ENCODE data around the gene FXYD1.
"Not testable (repeated sequence)": the region's sequence is repeated elsewhere in the genome, so short reads cannot be mapped to it uniquely, and the experiment has no call there.

FXYD1 gene

DNA sequence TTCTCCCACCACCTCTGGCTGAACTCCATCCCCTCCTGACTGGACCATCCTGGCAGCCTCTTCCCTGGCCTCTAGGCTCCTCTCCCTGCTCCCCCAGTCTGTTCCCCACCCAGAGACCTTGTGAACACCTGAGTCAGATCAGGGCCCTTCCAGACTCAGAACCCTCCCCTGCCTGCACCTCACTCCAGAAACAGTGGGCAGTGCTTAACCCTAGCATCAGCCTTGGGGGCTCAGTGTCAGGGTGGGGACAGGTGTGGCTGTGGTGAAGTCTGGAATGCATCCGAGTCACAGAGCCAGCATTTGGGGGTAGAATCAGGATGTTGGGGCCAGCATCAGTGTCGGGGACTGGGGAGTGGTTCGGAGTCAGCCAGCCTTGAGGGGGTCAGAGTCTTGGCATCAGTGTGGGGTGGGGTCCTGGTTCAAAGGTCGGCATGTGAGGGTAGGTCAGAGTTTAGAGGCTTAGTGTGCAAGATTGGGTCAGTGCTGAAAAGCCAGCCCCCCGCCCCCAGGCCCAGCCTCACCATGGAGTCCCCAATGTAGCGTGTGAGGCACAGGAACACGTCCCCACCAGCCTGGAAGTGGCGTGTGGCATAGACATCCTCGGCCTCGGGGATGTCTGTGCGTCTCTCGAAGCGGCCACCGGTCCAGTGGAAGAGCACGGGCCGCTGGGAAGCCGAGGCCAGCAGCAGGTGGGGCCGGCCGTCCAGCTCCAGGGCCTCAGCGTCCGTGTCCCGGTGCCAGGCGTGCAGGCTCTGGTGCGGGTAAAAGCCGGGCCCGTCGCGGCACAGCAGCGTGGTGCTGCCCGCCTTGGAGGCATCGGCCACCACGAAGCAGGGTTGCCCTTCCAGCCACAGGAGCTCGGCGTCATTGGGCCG lies 12.6 kb upstream of the FXYD1 start:
- DNase-seq, result no peak

DNA sequence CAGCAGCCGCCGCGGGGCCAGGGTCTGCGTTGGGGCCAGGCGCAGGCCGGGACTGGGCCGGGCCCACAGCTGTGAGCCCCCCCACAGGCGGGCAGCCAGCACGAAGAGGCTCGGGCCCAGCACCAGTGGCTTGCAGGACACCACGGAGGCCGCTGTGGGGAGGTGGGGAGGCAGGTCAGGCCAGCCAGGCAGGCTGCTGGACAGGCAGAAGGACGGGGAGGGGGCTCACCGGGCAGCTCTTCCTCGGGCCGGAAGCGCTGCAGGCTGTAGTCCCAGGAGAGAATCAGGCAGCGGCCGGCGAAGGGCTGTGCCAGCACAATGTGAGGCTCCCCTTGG lies 12.0 kb upstream of the FXYD1 start:
- no peak for DNase-seq

DNA sequence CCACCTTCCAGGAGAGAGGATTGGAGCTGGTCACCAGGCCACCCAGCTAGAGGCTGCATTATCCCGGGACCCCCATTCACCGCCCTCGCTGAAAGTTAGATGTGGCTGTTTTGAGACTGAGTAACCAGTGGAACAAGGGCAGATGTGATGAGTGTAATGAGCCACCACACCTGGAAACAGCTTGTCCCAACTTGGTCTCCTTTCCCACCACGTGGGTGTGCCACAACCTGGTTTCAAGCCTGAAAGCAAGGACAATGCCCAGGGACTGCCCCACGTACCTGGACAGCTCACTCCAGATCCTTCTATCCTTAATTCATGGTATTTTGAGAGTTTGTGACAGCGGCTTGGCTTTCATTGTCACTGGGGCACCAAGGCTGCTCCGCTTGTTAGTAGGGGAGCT lies 10.8 kb upstream of the FXYD1 start:
- no peak for DNase-seq

DNA sequence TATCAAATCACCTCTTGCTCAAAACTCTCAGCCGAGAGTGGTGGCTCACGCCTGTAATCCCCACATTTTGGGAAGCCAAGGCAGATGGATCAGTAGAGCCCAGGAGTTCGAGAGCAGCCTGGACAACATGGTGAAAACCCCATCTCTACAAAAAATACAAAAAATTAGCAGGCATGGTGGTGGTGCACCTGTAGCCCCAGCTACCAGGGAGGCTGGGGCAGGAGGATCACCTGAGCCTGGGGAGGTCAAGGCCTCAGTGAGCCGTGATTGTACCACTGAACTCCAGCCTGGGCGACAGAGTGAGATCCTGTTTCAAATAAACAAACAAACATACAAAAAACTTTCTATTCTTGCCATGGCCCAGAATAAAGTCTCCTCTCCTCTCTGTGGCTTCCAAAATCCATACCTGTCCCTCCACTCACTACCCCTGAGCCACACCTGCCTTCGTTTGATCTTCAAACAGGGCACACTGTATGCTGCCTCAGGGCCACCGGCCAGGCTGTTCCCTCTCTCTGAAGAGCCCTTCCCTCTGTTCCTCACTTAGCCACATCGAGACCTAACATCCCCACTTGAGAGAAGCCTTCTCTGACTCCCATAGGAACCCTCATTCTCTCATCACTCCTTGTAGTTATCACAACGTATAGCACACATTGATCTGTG lies 10.1 kb upstream of the FXYD1 start:
- DNase-seq, result no peak

DNA sequence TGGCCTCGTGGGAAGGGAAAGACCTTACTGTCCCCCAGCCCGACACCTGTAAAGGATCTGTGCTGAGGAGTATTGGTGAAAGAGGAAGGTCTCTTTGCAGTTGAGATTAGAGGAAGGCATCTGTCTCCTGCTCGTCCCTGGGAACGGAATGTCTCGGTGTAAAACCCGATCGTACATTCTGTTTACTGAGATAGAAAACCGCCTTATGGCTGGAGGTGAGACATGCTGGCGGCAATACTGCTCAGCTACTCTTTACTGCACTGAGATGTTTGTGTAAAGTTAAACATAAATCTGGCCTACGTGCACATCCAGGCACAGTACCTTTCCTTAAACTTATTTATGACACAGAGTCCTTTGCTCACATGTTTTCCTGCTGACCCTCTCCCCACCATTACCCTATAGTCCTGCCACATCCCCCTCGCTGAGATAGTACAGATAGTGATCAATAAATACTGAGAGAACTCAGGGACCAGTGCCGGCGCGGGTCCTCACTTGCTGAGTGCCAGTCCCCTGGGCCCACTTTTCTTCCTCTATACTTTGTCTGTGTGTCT lies 8.8 kb upstream of the FXYD1 start:
- not testable (repeated sequence) for DNase-seq

DNA sequence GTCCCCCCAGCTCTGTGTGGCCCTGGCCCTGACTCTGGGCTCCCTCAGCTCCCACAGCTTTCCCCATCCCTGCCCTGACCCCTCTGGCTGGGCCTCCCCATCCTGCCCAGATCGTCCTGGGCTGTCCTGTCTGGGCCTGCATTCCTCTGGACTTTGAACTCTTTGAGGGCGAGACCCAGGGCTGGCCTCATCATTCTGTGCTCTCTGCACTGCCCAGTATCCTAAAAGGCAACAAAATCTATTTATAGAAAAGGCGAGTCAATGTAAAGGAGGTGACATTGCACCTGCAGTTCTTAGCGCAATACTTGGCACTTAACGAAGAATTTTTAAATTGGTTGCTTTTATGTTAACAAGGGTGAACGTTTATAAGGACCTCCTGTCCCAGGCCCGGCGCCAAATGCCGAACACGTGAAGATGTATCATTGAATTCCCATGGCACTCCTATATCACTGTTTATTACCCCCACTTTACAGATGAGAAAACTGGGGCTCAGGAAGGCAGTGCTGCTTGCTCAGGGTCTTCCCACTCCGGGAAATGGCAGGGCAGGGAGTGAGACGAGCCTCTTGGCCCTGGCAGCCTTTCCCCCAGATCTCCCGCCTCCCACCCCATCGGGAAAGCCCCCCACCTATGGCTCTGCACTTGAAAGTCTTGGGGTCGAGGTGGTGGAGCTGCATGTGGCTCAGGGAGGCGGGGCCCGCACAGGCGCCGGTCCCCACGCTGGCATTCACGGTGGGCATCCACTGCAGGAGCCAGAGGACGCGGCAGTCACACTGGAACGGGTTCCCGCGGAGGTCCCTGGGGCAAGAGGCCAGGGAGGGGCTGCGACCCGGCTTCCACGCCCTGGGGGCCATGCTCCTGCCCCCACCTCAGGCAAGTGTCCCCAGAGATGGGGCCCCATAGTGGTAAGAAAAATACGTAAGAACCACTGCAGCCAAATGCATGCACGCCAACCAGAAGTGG lies 7.6 kb upstream of the FXYD1 start:
- no peak for DNase-seq

DNA sequence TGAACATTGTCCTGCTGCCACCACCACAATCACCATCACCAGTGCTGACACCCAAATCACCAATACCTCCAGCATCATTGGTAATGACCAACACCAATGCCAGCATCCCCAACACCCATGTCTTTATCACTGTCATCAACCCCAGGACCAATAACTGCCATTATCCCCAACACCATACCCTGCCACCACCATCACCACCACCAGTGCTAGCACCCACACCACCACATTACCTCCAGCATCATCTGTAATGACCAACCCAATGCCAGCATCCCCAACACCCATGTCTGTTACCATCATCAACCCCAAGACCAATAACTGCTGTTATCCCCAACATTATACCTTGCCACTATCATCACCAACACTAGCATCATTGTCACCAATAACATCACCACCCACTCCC lies 6.4 kb upstream of the FXYD1 start:
- no peak for DNase-seq

DNA sequence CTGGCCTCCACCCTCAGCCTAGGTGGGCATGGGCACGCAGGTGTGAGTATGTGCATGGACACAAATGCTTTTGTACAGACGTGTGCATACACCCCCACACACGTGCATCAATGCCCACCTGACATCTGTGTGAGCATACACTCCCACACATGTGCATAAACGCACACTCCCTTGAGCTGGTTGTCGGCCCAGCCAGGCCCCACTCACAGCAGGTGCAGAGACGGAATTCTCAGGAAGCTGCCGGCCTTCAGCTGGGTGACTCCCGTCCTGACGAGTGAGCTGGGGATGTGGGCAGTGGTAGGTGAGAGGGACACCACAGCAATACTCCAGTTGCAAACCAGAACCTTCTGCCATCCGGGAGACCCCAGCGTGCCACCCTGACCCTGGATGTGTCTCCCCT lies 4.8 kb upstream of the FXYD1 start:
- no peak for DNase-seq

DNA sequence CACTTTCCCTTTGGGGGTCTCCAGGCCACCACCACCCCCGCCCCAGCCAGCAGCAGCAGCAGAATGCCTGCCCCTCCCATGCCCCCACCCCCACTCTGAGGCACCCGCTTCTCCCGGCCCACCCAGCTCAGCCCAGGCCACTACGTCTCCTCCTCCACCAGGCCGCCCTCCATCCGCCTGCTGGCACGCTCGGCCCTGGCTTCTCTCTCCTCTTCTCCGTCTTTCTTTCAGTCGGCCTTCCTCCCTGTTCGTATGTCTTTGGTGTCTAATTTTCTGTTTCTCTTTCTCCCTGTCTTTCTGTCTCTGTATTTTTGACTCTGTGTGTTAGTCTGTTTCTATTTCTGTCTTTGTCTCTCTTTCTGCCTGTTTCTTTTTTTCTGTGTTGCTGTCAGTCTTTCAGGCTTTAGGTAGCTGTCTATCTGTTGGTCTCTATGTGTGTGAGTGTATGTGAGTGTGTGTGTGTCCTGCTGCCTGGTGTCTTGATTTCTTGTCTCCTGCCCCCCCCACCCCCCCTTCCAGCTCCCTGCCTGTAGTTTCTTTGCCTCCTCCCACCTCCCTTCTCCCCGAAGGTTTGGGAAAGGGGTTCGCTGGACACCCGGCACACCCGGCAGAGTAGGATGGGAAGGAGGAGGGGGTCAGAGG lies 3.9 kb upstream of the FXYD1 start, which contains the start of gene LGI4:
Gene LGI4, minus strand, starts transcription at position 459 of the 642 bp plus-strand sequence. Its CDS starts 379 bp downstream, at position 80.
- DNase-seq, result no peak

DNA sequence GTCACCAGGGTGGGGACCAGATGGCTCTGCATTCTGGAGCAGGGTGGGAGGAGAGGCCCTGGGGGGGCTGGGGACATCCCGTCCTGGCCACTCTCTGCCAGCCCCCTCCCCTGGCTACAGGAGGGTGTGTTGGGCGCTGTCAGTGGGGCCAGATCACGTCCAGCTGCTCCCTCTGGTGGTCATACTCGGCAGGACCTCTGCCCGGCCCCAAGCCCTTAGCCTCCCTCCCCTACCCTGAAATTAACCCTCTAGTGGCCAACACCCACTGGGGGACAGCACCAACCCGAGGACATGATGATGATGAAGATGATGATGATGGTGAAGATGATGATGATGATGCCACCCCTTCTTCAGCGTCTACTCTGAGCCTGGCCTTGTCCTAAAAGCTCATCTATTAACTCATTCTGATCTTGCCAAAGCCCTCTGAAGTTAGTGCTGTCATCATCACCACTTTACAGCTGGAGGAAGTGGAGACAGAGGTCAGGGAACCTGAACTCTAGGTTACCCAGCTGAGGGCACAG lies 3.2 kb upstream of the FXYD1 start:
- peak; percentile 76 to 84 for DNase-seq

DNA sequence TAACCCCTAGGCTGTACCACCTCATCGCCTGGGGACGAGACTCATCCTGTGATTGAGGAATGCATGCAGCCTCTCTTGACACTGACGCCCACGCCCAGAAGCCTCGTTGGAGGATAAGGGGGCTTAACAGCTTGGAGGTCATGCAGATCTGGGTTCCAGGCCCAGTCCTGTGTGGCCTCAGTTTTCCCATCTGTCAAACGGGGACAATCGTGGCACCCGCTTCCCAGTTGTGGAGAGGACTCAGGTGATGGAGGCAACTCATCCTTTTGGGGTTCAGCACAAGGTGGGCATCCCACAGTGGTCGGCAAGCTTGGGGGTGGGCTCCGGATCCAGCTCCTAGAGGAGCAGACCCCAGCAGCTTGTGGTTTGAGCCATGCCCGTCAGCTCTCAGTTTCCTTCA lies 2.4 kb upstream of the FXYD1 start:
- DNase-seq, result no peak

DNA sequence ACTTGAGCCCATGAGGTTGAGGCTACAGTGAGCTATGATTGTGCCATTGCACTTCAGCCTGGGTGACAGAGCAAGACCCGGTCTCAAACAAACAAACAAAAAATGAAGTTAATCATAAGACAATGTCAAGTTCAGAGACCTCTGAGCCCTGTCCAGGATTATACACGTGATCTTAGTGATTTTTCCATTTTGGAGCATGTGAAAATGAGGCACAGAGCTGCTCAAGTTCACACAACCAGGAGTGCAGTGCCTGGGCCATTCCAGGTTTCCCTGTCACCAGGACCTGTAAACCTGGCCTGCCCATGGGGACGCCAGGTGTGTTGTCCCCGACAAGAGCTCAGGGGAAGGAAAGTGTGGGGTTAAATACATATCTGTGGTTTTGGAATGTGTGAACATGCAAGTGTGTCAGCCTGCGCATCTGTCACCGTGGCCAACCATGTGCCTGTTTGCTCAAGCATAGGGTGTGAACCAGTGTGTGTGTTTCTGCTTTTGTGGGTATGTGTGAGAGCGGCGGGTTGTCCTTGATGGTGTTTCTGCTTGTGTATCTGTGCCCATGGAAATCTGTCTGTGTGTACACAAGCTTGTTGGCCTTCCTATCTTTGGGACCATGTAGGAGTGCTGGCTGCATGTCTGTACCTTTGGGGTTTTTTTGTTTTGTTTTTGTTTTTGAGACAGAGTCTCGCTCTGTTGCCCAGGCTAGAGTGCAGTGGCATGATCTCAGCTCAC lies 1.5 kb upstream of the FXYD1 start:
- DNase-seq, result no peak

DNA sequence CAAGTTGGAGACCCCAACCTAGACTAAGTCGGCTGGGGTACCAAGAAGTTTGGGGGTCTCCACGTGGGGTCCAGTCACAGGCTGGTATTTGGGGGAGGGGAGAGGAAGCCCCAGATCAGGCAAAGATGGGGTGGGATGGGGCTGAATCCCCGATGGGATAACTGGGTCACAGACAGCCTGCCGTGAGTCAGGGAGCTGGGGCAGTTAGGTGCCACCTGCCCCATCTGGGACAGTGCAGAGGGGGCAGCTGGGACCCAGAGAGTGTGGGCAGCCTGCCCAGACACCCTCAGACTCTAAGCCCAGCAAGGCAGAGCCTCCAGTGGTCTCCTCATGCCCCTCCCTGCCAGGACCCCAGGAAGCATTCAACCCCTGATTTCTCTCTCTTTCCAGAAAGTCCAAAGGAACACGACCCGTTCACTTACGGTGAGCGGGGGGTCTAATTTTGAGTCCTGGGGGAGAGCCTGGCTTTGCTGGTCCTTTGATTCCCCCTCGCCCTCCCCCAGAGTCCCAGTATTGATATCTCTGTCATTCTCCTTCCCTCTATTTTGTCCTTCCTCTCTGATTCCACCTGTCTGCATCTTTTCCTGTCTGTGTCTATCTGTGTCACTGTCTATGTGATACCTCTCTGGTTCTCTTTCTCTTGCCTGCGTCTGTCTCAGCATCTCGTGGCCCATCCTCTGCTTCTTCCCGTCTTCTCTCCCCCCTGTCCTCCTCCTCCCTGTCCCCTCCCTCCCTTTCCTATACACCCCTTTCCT lies 1.8 kb downstream of the FXYD1 start:
- DNase-seq, result no peak

DNA sequence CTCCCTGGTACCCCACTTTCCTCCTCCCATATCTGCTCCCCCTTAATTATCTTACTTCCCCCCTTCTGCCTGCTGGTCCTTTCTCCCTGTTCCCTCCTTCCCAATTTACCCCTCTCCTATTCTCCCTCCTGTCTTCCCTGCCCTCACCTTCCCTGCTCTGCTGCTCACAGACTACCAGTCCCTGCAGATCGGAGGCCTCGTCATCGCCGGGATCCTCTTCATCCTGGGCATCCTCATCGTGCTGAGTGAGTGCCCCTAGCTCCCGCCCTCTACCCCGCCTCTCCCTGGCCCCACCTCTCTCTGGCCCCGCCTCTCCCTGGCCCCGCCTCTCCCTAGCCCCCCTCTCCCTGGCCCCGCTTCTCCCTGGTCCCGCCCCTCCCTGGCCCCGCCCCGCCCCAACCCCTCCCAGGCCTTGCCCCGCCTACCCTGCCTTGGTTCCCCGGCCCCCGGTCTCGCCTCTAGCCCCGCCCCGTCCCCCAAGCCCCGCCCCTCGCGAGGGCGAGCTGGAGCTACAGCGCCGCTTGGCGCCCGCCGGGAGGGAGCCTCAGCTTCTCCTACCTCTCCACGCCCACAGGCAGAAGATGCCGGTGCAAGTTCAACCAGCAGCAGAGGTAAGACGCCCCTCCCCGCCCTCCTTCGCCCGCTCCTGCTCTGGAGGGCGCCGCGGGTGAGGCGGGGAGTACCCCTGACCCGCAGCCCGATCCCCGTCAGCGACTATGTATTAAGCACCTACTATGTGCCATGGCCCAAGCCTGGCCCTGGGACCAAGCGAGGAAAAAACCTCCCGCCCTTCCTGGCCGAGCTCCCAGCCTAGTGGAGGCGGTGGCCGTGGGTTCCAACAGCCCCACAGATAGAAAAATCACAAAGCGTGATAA lies 2.6 kb downstream of the FXYD1 start:
- peak; percentile 98 to 99 for DNase-seq

DNA sequence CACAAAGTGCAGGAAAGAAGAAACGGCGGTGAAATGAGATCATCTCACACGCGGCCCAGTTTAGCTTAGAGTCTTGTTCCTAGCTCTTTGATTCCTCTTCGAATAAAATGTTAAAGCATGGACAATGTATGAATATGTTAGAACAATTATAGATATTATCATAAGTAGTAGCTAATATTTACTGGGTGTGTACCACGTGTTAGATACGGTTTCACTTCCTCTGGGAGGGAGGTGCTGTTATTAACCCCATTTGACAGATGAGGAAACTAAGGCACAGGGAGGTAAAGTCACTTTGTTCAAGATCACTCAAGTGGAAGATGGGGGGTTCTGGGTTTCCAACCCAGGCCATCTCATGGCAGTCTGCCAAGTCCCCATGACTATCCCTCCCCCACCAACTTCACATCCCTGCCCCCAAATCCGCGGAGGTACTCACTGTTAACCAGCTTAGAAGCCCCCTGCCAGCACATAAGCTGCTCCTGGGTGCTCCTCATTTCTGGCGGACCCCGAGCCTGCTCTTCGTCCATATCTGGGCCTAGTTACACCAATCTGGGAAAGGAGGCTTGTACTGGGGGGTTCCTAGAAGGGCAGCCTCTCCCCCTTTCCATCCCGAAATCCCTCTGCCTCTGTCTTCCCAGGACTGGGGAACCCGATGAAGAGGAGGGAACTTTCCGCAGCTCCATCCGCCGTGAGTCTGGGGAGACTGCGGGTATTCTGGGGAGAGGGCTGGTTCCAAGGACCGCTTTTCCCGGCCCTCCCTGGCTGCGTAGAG lies 3.4 kb downstream of the FXYD1 start:
- DNase-seq, result peak in 1 of 2 experiments; percentile 30

DNA sequence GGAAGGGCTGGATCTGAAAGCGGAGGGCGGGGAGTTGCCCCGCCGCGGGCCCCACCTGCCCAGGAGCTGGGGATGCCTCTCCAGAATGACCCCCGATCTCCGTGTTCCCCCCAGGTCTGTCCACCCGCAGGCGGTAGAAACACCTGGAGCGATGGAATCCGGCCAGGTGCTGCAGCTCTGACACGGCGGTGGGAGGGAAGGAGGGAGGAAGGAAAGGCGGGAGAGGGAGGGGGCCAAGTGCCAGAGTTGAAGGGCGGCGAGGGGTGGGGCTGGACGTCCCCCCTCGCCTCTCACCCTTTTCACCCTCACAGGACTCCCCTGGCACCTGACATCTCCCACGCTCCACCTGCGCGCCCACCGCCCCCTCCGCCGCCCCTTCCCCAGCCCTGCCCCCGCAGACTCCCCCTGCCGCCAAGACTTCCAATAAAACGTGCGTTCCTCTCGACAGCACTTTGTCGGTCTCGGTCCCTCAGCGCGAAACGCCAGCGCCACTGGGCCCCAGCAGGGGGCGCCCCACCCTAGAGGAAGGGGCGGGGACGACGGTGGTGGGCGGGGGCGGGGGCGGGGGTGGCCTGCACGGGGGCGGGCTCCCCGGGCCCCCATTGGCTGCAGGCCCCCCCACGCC lies 4.1 kb downstream of the FXYD1 start:
- peak; percentile 78 to 79 for DNase-seq

DNA sequence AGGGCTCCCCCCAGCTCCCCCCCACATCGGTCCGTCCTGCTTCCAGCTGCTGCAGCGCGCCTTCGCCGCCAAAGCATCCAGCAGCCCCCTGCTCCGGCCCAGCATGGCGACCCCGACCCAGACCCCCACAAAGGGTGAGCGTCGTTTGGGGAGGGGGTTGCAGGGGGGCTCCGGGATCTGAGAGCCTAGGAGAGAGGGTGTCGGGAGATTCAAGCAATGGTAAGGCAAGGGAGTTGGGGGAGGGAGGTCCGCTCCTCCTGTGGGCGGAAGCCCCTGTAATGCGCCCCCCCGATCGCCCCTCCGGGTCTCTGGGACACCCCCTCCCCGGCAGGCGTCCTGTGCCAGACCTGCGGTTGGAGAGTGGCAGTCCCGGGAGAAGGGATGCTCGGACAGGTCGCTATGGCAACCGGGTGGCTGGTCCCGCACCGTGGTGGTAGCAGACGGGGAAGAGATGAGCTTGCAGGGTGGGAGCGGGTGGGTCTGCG lies 4.6 kb downstream of the FXYD1 start, which contains the start of gene FXYD7:
Gene FXYD7, plus strand, starts transcription at position 25 of the 485 bp plus-strand sequence. Its CDS starts 79 bp downstream, at position 104.
- DNase-seq, result no peak

DNA sequence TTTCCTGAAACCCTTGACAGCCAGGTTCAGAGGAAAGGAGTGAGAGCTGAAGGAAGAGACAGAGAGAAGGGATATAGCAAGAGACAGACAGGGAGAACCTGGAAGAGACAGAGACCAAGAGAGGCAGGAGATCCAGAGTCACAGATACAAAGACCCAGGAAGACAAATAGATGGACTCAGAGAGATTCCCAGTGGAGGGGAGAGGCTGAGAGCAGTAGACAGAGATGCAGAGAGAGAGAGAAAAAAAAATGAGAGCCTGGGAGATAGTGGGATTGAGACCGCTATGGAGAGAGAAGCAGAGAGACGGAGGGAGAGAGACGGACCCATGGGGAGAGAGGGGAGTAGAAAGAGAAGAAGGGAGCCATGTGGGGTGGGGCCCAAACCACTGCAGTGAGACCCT lies 5.2 kb downstream of the FXYD1 start:
- no peak for DNase-seq
